NCI-H2196 treated with DMSO at 0.1 percent for 48 hours (cell line): Measurements from ENCODE around the gene MIB2.

Experiments used
- DNase-seq: peaks from one replicate; lab custom pipeline; 2025; ENCODE audit not compliant: unreplicated experiment; lab: John Stamatoyannopoulos, UW

Gene MIB2

GRCh38 chr1:1598051-1598719, 17.1 kb upstream of the MIB2 start:
- no peak for DNase-seq

- no peak for DNase-seq
Measured at GRCh38 chr1:1598720-1599029, 16.6 kb upstream of the MIB2 start.

- no peak for DNase-seq
Measured at GRCh38 chr1:1599030-1599934, 16.0 kb upstream of the MIB2 start.

GRCh38 chr1:1599935-1600860, 15.1 kb upstream of the MIB2 start, which contains the start of gene FNDC10:
Gene FNDC10, minus strand, starts transcription at chr1:1600135. Its CDS starts 120 bp downstream, at chr1:1600015.
- no peak for DNase-seq

- no peak for DNase-seq
Measured at GRCh38 chr1:1600861-1601563, 14.3 kb upstream of the MIB2 start.

- DNase-seq: no peak
Measured at GRCh38 chr1:1601564-1602303, 13.6 kb upstream of the MIB2 start.

- no peak for DNase-seq
Measured at GRCh38 chr1:1602304-1602967, 12.9 kb upstream of the MIB2 start.

- DNase-seq: no peak
Measured at GRCh38 chr1:1602968-1603506, 12.3 kb upstream of the MIB2 start.

- no peak for DNase-seq
Measured at GRCh38 chr1:1603671-1604373, 11.5 kb upstream of the MIB2 start.

- DNase-seq: no peak
Measured at GRCh38 chr1:1604374-1605033, 10.8 kb upstream of the MIB2 start.

GRCh38 chr1:1605034-1605591, 10.2 kb upstream of the MIB2 start:
- no peak for DNase-seq

GRCh38 chr1:1605724-1606123, 9.6 kb upstream of the MIB2 start:
- DNase-seq: no peak

GRCh38 chr1:1606232-1606631, 9.1 kb upstream of the MIB2 start:
- DNase-seq: no peak

GRCh38 chr1:1609822-1610485, 5.3 kb upstream of the MIB2 start:
- DNase-seq: no peak

GRCh38 chr1:1610796-1611195, 4.5 kb upstream of the MIB2 start:
- DNase-seq: no peak

GRCh38 chr1:1612104-1612400, 3.2 kb upstream of the MIB2 start:
- DNase-seq: no peak

GRCh38 chr1:1613509-1614082, 1.7 kb upstream of the MIB2 start:
- DNase-seq: no peak
